ACC112 (cell line): Measurements from ENCODE around the gene DHX16.

Experiments used
- H2AFZ ChIP-seq: fragments of 200-600 bp; sonication (generic); one replicate; pipeline ENCODE4 v1.6.0; 2017; ENCODE audit warnings: antibody characterized with exemption, low read length; ENCODE audit not compliant: unreplicated experiment
- H3K27ac ChIP-seq: fragments of 200-600 bp; sonication (generic); 2 replicates; pipeline ENCODE4 v1.5.1; 2014; ENCODE audit warnings: low read depth, mild to moderate bottlenecking, antibody characterized with exemption, low read length, moderate library complexity
- H3K27me3 ChIP-seq: fragments of 200-600 bp; sonication (generic); 2 replicates; pipeline ENCODE4 v1.6.1; 2014; ENCODE audit warnings: mild to moderate bottlenecking, antibody characterized with exemption, low read length, moderate library complexity, mixed read lengths; ENCODE audit not compliant: insufficient read depth
- H3K36me3 ChIP-seq: fragments of 200-600 bp; sonication (generic); 2 replicates; pipeline ENCODE4 v1.6.1; 2016; ENCODE audit warnings: mild to moderate bottlenecking, antibody characterized with exemption, low read length, moderate library complexity, mixed read lengths; ENCODE audit not compliant: insufficient read depth
- H3K4me1 ChIP-seq: fragments of 200-600 bp; sonication (generic); one replicate; pipeline ENCODE4 v1.6.1; 2016; ENCODE audit warnings: low read length, mixed read lengths; ENCODE audit not compliant: insufficient read depth, unreplicated experiment, control insufficient read depth
- H3K4me3 ChIP-seq: fragments of 200-600 bp; sonication (generic); 2 replicates; pipeline ENCODE4 v1.5.1; 2014; ENCODE audit warnings: mild to moderate bottlenecking, low read depth, low read length
- H3K79me2 ChIP-seq: fragments of 200-600 bp; sonication (generic); one replicate; pipeline ENCODE4 v1.6.0; 2016; ENCODE audit warnings: low read length; ENCODE audit not compliant: control insufficient read depth, unreplicated experiment, insufficient read depth

DHX16 gene

GRCh38 chr6:30619561-30619960 is 53.2 kb downstream of the DHX16 start:
- H3K36me3 ChIP-seq: peaks cover 29% of the 10 kb centered on the region
- peaks cover 40% of the 10 kb centered on the region for H3K79me2 ChIP-seq

GRCh38 chr6:30618270-30618797 is 54.5 kb downstream of the DHX16 start:
- H3K36me3 ChIP-seq: peaks cover 30% of the 10 kb centered on the region
- peaks cover 24% of the 10 kb centered on the region for H3K4me1 ChIP-seq
- peak overlapping the region; percentile 96 for H3K27ac ChIP-seq
- no peaks in the 10 kb centered on the region for H3K27me3 ChIP-seq
- peaks cover 51% of the 10 kb centered on the region for H3K79me2 ChIP-seq
- H2AFZ ChIP-seq: no peak overlapping the region
- H3K4me3 ChIP-seq: peak overlapping the region; percentile 86

More at GRCh38 chr6:30619561-30619960, 53.2 kb downstream of the DHX16 start:
- Histone ChIP-seq H3K27ac (no peak overlapping the region), H3K4me1 (peaks cover 11% of the 10 kb centered on the region), H2AFZ (no peak overlapping the region), H3K4me3 (no peak overlapping the region), H3K27me3 (no peaks in the 10 kb centered on the region)

DNA sequence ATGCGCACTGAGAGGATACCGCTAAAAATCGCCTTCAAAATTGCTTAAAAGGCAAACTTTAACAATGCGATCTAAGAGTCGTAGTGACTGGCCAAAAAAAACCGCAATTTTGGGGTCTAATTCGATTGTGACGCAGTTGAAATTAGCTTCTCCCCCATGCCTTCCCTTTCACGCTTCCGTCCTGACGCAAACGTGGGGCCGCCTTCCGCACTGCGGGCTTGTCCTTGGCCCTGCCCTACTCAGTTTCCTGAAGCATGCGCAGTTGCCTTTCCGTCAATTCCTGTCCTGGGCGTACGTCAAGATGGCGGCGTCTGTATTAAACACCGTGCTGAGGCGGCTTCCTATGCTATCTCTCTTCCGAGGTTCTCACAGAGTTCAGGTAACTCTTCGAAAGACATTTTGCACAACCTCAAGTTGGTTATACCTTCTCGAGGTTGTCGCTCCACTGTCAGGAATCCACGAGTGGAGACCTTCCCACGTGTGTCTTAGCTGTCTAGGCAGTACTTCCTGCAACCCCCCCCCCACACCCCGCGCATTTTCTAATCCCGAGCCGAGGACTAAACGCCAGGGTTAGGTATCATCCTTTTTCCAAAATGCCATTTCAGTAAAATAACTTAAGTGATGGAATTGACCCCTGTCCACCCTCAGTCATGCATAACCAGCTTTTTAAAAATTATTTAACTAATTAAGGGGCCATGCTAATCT is 55.1 kb downstream of the DHX16 start, which contains the start of gene MRPS18B:
MRPS18B (plus strand) TSS at position 276 of the 705 bp plus-strand sequence; CDS start at position 302, 26 bp downstream.
- Histone ChIP-seq H2AFZ (peak within 1 kb of the TSS; percentile 34), H3K27me3 (no peaks in the 10 kb centered on the region), H3K36me3 (peaks cover 28% of the 10 kb centered on the region), H3K79me2 (peaks cover 55% of the 10 kb centered on the region), H3K4me1 (peaks cover 30% of the 10 kb centered on the region), H3K4me3 (peak within 1 kb of the TSS; percentile 97), H3K27ac (peak within 1 kb of the TSS; percentile 96)

DNA sequence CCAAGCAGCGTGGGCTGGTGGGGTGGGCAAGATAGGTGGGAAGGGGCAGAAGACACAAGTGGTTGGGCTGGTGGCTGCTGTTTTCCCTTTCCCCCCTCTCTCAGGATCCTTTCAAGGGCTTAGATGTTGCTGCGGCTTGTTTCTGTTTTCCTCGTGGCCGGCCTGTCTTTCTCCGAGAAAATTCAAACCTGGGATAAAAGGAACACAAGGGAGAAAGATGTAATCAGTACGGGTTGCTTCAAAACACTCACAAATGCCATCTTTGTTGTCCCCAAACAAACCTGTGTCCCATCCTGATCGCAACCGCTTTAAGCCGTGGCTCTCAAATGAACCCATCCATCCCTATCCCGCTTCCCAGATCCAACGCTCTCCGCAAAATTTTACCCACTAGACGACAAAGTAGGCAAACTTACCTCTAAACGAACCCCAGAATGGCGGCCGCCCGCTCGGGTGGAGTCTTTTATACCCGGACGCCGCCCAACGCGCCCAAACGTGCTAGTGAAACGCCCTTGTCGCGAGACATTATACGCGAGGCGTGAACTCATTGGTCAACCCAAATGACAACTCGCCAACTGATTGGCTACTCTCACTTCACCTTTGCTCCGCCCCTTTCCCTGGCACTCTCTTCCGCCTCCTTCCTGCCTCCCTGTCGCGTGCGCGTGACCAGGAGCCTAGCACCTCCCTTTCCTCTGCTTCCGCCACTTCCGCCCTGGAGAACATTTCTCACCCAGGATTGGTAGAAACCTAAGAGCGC is 55.8 kb downstream of the DHX16 start, which contains the start of gene PPP1R10:
PPP1R10 (minus strand) TSS at position 433 of the 754 bp plus-strand sequence. CDS start 7,299 bp downstream, outside the sequence.
- Histone ChIP-seq H3K27me3 (no peaks in the 10 kb centered on the region), H3K4me1 (peaks cover 34% of the 10 kb centered on the region), H3K79me2 (peaks cover 59% of the 10 kb centered on the region), H3K27ac (peak within 1 kb of the TSS; percentile 96), H2AFZ (peak within 1 kb of the TSS; percentile 34), H3K4me3 (peak within 1 kb of the TSS; percentile 97), H3K36me3 (peaks cover 28% of the 10 kb centered on the region)

- Histone ChIP-seq H3K27me3 (no peaks in the 10 kb centered on the region), H3K79me2 (peaks cover 62% of the 10 kb centered on the region), H2AFZ (no peak overlapping the region), H3K36me3 (peaks cover 28% of the 10 kb centered on the region), H3K4me3 (peak overlapping the region; percentile 97), H3K27ac (peak overlapping the region; percentile 96), H3K4me1 (peaks cover 34% of the 10 kb centered on the region)
Observed at GRCh38 chr6:30615958-30616810, 56.6 kb downstream of the DHX16 start.

DNA sequence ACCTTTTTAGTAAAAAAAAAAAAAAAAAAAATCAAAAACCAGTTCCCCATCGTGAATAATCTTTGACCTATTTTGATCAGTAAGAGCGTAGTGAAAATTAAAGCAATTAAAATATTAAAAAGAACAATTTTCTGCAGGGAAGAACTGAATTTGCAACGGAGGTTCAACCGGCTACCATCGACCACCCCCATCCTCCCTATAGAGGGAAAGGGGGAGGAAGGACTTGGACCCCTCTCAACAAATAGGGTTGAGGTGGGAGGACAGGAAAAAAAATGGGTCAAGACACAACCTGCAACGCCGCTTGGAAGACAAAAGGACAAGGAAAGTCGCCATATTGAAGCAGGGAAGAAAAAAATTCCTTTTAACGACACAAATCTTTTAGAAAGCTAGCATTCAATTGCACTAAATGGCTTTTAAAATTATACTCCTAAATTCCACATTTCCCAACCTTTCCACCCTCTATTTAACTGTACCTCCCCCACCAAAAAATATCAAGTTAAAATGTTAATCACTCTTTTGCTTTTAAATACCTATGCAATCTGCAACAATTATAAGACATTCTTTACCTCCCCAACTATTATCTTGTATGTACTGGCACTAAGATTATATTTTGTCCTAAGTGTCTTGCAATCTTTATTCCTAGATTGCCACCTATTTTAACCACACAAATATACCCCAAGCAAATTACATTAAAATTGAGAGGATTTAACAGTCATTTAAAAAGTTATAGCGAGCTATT is 57.4 kb downstream of the DHX16 start:
- peaks cover 66% of the 10 kb centered on the region for H3K79me2 ChIP-seq

DNA sequence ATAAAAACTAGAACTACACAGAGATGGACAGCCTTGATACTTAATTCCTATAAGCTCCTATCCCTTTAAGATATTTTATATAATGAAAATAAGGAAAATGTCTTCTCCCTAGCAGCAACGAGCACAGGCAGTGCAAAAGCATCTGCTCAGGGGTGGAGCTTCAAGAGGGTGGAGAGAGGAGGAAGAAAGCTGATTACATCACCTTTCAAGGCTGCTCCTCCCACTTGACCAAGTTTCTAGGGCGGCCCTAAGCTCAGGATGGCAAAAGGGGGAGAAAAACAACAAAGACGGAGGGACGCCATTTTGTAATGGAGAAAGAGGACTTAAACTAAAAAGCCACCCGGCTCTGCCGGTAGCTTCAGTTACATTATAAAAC is 58.0 kb downstream of the DHX16 start:
- peaks cover 42% of the 10 kb centered on the region for H3K4me1 ChIP-seq
- peaks cover 69% of the 10 kb centered on the region for H3K79me2 ChIP-seq
- H3K36me3 ChIP-seq: peaks cover 28% of the 10 kb centered on the region

More for the DNA sequence above, 57.4 kb downstream of the DHX16 start:
- H3K4me1 ChIP-seq: peaks cover 38% of the 10 kb centered on the region
- H3K27ac ChIP-seq: peak overlapping the region; percentile 96
- peaks cover 24% of the 10 kb centered on the region for H3K36me3 ChIP-seq
- H3K27me3 ChIP-seq: no peaks in the 10 kb centered on the region
- no peak overlapping the region for H2AFZ ChIP-seq
- H3K4me3 ChIP-seq: peak overlapping the region; percentile 97

DNA sequence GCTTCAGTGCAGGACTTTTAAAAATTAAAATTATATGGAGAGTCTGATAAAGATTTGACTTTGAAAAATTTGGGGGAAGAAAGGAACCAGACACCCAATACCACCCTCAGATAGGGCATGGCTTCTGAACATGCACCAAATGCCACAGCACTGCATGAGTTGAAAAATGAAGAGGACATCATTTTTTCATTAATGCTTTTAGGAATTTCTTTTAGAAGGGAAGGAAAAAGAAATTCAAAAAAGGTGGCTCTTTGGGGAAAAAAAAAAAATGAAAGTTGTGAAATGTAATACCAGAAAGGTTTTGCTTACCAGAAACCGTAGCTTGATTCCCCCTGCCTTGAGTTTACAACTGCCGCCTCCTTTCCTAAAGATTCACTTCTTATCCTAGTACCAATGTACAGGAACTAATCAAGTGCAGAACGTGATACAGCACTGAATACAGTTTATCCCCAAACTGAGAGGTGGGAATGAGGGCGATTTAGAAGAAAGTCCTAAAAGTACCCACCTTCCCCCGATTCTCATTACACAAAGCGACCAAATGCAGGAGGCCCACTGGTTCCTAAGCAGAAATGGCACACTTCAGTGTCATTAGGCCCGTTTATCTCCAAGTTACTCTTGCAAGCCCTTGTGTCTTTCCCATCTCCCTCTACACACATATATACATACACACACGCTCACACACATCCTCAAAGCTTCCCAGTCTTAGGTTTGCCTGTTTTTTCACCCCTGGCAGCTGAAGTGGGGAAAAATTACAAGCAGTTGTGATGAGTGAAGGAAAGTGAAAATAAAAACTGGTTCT is 58.6 kb downstream of the DHX16 start:
- Histone ChIP-seq H3K4me1 (peaks cover 39% of the 10 kb centered on the region), H2AFZ (no peak overlapping the region)

More for the DNA sequence above, 58.0 kb downstream of the DHX16 start:
- peak overlapping the region; percentile 96 for H3K27ac ChIP-seq
- H2AFZ ChIP-seq: no peak overlapping the region
- H3K4me3 ChIP-seq: peak overlapping the region; percentile 97
- no peaks in the 10 kb centered on the region for H3K27me3 ChIP-seq

More for the DNA sequence above, 58.6 kb downstream of the DHX16 start:
- peaks cover 65% of the 10 kb centered on the region for H3K79me2 ChIP-seq
- H3K4me3 ChIP-seq: peak overlapping the region; percentile 70
- peak overlapping the region; percentile 51 for H3K27ac ChIP-seq
- peaks cover 27% of the 10 kb centered on the region for H3K36me3 ChIP-seq
- H3K27me3 ChIP-seq: no peaks in the 10 kb centered on the region
